ENCODE measurements around the gene ZSWIM6.

ZSWIM6 gene

DNA sequence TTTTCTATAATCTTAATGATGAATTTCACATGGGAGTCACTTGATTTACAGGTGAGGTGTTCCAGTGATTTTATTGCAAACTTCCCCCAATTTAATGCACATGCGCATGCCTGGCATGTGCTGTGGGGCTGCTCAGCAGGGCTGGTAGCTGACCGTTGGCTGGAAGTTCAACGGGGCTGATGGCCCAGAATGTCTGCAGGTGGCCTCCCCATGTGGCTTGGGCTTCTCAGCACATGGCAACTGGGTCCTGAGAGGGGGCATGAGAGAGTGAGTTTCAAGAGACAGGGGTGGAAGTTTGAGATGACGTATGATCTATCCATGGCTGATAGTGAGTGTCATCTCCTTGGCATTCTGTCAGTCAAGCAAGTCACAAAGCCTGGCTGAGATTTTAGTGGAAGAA is 259.8 kb downstream of the ZSWIM6 start:
- DNase-seq (ENCODE audit: low read depth), result no peak

- DNase-seq (ENCODE audit: low read depth), result no peak
Observed at GRCh38 chr5:61595426-61595825, 263.4 kb downstream of the ZSWIM6 start.

Measured in amniotic epithelial cell (primary cell).